Stimulated activated CD4-positive, alpha-beta T cell treated with anti-CD3 and anti-CD28 coated beads, Interleukin-1b, Interleukin-23, amount 100 ng/mL, for 48 hours (primary cell): ENCODE data around the gene SSBP3.
"Not testable (repeated sequence)": the region's sequence is repeated elsewhere in the genome, so short reads cannot be mapped to it uniquely, and the experiment has no call there.

Source experiments
- DNase-seq: peaks from one replicate; pipeline ENCODE4 v3.0.0-alpha.2; 2020

The SSBP3 gene

DNA sequence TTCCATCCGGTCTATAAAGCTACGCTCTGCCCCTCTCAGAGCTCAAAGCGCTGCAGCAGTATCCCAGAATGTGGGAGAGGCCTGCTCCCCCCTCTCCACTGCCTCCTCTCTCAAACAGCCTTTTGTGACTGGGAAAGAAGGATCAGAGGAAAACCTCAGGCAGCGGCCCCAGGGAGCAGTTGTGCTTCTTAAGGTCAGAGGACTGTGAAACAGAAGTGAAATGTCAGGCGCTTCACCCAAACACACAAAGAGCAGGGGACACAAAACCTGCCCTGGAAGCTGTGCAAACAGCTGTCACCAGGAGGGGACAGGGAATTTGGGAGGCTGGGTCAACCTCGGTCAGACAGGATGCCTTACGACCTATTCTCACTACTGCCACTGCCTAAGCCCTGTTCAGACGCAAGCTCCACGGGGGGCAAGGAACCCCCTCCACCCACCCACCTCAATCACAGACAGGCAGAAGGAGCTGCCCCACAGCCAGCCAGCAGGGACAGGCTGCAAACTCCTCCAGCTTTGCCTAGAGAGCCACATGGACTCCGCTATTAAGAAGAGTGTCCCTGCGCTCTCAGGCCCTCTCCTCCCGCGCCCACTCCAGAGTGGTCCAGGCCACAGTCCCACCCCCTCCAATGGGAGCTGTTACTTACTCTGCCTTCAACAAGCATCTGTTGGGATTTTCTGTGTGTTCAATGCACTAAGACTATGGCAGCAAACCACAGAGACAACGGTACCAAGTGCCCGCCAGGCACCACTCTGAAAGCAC lies 14.6 kb downstream of the SSBP3 start:
- no peak for DNase-seq

DNA sequence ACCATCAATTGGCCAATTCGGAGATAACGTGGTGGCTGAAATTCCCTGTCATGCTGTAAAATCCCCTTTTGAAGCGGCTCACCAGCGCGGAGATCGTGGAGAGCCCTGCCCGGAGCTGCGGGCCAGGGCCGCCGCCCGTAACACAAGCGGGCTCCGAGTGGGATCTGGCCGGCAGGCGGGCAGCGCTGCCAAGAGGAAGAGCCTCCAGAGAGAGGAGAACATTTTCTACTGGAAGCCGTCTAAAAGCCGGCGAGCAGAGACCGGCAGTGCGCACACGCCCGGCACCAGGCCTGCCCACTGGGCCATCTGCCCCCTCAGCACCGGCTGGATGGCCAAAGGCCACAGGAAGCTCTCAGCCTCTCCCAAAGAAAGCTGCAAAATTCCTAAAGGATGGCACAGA lies 15.5 kb downstream of the SSBP3 start:
- no peak for DNase-seq

- not testable (repeated sequence) for DNase-seq
Measured at GRCh38 chr1:54389608-54390007, 16.6 kb downstream of the SSBP3 start.

- DNase-seq, result no peak
Measured at GRCh38 chr1:54387419-54387818, 18.8 kb downstream of the SSBP3 start.

GRCh38 chr1:54385727-54386022 lies 20.5 kb downstream of the SSBP3 start:
- DNase-seq, result no peak

- DNase-seq, result no peak
Measured at GRCh38 chr1:54384918-54385726, 21.1 kb downstream of the SSBP3 start.

DNA sequence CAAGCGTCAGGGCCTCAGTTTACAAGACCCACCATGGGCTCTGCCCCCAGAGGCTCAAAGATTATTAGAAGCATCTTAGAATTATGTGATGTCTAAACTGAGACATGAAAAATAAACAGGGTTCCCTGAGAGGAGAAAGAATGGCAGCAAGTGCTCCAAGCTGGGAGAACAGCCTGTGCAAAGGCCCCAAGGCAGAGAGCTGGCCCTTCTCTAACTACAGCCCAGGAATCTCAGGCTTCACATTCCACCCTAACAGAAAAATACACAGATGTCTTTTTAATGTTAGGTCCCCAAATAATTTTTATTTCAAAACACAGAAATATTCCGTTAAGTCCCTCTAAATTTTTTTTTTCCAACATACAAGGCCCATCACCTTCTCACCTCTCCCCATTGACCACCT lies 21.7 kb downstream of the SSBP3 start:
- no peak for DNase-seq

GRCh38 chr1:54381524-54381923 lies 24.7 kb downstream of the SSBP3 start:
- DNase-seq, result peak; percentile 7

GRCh38 chr1:54380290-54380882 lies 25.8 kb downstream of the SSBP3 start:
- DNase-seq, result no peak

- DNase-seq, result no peak
Measured at GRCh38 chr1:54379555-54380289, 26.5 kb downstream of the SSBP3 start.

- DNase-seq, result no peak
Measured at GRCh38 chr1:54378874-54379554, 27.2 kb downstream of the SSBP3 start.

DNA sequence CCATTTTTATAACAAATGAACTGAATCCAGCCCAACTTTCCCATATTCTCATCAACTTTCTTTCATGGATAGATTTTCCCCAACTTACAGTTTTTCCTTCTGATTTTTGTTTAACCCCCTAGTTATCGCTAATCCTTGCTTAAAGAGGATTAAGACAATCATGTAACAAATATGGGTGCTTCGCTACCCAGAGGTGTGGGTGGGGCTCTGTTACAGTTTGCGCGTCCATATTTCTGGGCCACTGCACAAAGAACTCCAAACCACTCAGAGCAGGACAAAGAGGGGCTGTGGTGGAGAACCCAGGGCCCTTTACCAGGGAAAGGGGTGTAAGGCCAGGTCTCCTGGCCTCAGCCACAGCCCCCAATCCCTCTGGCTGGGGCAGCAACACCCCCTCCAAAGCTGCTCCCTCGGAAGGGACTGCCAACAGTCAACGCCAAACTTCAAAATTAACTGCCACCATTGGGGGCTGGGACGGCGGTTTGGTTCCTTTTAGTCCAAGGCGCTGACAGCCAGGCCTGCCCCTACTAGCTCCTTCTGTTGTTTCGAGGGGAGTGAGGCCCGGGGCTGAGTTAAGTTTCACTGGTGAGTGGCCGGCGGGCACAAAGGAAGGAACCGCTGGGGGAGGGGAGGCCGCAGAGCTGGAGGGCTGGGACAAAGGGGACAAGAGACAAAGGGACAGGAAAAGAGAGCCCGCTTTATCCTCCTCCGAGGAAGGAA lies 27.9 kb downstream of the SSBP3 start:
- DNase-seq, result no peak

GRCh38 chr1:54377040-54377691 lies 29.0 kb downstream of the SSBP3 start:
- no peak for DNase-seq

- DNase-seq, result peak; percentile 39
Measured at GRCh38 chr1:54376430-54377039, 29.7 kb downstream of the SSBP3 start.

- no peak for DNase-seq
Measured at GRCh38 chr1:54375712-54376429, 30.3 kb downstream of the SSBP3 start.

DNA sequence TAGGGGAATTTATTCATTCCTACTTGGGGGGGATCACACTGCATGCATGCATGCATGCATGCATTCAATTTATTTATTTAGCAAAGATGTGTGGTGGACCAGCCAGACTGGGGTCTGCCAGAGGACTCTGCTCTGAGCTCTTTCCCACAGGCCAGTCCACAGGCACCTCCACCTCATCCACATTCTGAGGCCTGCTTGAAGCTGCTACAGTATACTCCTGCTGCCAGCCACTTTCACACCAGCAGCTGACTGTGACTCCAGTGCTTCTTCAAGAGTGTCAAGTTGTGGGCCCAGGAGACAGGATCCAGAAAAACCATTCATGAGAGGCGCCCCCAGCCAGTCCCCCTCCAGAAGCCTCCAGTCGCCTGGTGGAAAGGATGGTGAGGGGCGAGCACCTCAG lies 30.9 kb downstream of the SSBP3 start:
- no peak for DNase-seq

DNA sequence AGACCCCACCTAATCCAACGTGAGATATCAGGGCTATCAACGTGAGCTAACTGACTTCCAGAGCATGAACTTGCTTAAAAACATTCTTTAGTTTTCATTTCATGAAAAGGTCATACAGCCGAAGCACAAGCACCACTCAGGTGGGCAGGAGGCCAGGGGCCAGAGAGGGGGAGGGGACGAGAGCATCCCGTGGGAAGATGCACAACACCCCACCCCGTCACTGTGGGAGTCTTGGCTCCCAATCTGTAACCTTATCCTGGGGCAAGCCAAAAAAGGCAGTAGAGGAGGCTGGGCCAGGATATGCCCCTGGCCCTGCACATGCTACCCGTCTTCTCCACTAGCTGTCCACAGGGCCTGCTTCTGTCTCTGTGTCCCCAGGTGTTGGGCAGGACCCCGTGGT lies 31.4 kb downstream of the SSBP3 start:
- no peak for DNase-seq

- DNase-seq, result no peak
Measured at GRCh38 chr1:54372978-54373377, 33.2 kb downstream of the SSBP3 start.

DNA sequence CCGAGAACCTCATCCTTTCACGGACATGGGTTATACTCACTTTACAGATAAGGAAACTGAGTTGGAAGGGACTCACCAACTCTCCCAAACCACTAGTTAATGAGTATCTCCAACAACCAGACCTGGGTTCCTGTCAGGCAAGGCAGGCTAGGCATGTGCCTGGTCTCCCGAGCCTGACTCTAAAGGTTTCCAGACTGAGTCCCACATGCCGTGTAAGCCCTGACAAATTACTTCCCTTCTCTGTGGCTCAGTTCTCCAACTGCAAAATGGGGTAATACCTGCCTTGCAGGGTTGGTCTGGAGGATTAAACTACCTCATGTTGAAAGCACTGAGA lies 34.3 kb downstream of the SSBP3 start:
- DNase-seq, result no peak
